Measurements from ENCODE around the gene RAET1L.
"Not testable (repeated sequence)": the region's sequence is repeated elsewhere in the genome, so short reads cannot be mapped to it uniquely, and the experiment has no call there.

Gene RAET1L

GRCh38 chr6:150015281-150016001 is 9.9 kb downstream of the RAET1L start:
- DNase-seq (ENCODE audit: low spot score), result not testable (repeated sequence)

GRCh38 chr6:150014623-150015280 is 10.6 kb downstream of the RAET1L start:
- not testable (repeated sequence) for DNase-seq (ENCODE audit: low spot score)

DNA sequence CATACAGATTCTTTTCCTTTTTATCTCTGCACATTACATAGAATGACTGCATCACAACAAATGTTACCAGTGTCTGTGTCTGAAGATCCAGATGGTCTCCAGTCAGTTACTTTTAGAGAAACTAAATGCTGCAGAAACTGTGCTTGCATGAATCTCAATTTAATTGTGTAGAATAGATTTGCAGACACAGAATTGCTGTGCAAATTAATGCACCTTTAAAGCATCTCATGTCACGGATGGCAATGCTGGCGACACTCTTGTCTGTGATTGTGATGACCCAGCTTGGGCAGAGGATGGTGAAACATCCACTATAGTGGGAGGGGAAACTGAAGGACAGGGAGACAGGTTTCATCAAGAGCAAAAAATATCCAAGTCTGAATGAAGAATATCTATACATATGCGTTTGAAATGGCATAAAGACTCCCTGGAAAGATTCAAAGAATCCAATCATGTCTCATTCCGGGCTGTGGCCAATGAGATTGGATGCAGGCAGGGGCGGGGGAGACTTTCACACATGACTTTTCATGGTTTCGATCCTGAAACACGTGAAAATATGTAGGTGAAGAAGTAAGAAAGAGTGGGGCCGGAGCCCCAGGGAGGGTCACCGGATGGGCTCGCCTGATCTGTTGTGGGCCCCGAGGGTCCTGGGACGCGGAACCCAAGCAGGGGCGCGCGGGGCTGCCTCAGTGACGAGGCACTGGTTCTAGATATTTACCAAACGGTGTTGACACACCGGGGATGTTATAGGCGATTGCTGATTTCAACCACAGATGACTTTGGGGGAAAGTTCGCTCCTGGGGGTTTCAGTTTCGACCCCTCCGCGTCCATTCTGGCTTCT is 11.3 kb downstream of the RAET1L start:
- not testable (repeated sequence) for DNase-seq (ENCODE audit: low spot score)

DNA sequence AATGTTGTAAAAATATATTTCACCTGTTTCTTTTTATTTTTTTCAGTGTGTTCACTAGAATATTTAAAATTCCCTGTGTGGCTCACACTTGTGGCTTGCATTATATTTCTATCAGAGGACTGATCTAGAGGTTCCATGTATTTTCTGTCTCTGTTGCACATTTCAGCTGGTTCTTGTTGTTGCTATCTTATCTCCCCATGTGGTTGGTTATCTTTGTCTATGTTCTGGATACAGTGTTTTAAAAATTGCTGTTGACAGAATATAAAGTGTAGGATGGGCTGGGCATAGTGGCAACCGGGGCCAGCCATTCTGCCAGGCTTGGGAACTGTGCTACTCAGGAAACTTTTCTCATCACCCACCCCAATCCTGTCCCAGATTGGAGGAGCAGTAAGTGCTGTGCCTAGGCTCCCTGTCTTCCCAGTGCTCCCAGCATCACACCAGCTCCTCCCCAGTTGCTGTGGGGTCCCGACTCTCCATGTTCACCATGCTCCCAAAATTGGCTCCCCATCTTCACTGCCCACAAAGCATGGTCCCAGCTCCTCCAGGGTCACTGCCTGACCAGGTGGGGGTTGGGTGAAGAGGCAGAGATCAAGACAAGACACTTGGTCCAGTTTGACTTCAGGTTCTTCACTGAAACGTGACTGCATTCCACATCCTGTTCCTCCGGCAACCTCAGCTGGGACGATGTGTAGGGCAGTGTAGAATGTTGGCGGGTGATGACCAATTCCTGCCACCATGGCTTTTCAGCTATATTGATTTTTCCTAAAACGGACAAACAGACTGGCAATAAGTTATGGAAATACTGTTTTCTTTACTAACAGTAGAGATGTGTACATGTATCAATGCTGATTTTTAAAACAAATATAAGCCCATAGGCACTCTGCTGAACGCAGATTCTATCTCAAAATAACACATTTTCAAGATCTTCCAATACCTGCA is 12.2 kb downstream of the RAET1L start:
- not testable (repeated sequence) for DNase-seq (ENCODE audit: low spot score)

- no peak for DNase-seq (ENCODE audit: low spot score)
Observed at GRCh38 chr6:150008588-150008987, 16.7 kb downstream of the RAET1L start.

GRCh38 chr6:150006961-150007464 is 18.3 kb downstream of the RAET1L start:
- peak; percentile 32 for DNase-seq (ENCODE audit: low spot score)

DNA sequence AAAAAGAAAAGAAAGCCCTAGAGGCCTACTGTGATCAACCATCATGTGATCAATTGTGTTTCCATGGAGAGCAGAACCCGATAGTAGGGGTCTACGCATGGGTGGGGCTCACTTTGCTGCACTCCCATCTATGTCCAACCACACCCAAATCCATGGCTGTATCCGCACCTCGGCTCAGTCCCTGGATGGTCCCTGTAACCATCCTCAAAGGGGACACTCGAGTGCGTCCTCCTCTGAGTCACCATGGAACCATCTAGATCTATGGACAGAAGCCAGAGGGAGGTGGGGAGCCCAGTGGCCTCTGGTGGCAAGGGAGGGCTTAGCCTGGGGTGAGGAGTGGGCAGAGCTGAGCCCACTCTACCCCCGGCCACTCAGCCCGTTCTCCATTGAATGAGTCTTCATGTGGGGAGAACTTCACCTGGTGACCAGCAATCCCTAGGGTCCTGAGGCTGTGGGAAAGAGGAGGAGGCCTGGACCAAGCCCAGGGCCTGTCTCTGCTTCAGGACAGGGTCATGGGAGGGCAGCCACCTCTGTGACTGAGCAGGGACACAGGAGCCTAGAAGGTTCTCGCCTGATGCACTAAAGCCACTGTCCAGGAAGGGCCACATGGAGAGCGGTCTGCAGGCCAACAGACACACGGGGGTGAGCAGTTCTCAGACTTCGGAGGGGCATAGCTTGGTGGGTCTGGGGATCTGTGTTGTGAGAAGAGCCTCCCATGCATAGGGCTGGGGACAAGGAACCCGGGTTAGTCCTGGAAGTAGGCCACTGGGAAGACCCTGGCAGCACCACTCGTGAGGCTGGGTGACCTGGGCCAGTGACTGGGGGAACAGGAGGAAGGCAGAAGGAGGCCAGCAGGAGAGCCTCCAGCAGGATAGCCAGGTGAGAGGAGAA is 19.3 kb downstream of the RAET1L start:
- DNase-seq (ENCODE audit: low spot score), result no peak

DNA sequence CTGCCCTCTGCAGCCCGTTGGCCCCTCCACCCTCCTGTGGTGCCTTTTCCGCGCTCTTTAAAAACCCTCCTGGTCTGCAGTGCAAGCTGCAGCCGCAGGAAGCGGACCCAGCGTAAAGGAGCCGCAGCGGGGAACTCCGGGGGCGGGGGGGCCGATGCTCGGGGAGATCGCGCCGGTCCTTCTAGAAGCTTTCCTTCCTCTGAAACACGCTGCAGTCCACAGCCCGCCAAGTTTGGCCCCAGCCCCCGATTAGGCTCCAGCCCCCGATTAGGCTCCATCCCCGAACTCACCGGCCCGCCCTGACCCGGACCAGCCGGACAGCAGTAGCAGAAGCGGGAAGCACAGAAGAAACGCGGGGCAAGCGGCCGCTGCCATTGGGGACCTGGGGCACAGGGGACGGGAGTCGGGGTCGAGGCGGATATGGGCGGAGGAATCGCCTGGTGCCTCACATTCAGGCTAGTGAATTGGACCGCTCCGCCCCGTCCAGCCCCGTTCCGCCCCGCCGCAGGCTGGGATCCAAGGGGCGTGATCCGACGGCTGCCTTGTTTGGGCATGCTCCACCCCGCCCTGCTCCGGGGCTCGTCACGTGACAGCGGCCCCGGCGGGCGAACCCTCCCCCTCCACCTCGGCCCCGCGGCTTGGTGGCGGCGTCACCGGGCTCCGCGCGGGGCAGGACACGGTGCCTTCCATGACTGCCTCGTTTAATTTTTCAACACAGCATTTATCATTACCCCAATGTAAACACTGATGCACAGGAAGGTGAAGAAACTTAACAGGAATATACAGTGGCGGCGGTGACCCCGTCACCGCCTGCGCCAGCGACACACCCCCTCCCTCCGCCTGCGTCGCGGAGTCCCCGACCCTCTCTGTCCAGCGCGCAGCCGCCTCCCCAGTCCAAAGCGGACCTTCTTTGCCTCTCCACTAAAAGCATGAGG is 20.3 kb downstream of the RAET1L start:
- peak; percentile 89 for DNase-seq (ENCODE audit: low spot score)

DNA sequence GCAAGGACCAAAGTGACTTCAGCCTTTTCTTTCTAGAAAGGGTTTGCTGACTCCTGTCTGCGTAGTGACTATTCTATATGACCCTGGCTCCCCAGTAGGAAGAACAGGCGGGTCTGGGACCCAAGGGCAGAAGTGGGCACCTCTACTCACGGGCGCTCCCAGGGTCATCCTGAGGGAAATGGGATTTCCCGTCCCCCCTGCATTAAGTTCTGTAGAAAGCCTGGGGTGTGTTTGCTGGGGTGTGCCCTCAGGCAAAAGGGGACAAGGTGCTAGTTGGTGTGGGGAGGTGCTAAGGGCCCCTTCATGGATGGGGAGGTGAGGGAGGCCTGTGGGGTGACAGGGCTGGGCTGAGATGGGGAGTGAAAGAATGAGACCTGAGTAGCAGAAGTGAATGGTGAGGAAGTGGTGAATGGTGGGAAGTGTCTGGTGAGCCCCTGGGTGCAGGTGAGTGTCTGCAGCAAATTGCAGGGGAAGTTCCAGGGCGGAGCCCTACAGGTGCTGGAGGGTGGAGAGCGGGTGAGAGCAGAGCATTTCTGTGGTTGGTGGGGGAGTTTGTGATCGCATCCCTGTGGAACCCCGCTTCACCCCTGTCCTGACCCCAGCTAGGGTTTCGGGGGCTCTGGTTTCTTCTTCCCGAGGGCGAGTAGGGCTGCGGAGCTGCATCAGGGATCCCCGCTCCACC is 21.1 kb downstream of the RAET1L start:
- DNase-seq (ENCODE audit: low spot score), result peak; percentile 66

- DNase-seq (ENCODE audit: low spot score), result not testable (repeated sequence)
Observed at GRCh38 chr6:150003599-150003998, 21.7 kb downstream of the RAET1L start.

DNA sequence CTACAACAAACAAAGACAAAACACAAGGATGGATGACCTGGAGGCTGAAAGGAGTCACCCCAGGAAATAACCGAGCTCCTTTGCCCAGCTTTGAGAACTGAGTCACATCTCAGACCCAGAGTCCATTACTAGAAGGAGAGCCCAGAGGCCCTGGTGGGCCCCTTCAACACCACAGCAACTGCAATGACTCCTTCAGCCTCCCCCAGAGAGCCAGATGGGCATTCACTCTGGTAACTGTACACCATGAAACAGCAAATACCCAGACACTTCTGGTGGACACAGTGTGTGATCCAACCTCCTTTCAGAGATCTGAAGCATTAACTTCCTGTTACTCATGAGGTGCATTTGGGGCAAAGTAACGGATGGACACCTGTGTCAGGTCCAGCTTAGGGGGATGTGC is 22.6 kb downstream of the RAET1L start:
- DNase-seq (ENCODE audit: low spot score), result no peak

GRCh38 chr6:150001295-150002008 is 23.9 kb downstream of the RAET1L start:
- DNase-seq (ENCODE audit: low spot score), result no peak

GRCh38 chr6:149999636-150000035 is 25.7 kb downstream of the RAET1L start:
- DNase-seq (ENCODE audit: low spot score), result no peak

DNA sequence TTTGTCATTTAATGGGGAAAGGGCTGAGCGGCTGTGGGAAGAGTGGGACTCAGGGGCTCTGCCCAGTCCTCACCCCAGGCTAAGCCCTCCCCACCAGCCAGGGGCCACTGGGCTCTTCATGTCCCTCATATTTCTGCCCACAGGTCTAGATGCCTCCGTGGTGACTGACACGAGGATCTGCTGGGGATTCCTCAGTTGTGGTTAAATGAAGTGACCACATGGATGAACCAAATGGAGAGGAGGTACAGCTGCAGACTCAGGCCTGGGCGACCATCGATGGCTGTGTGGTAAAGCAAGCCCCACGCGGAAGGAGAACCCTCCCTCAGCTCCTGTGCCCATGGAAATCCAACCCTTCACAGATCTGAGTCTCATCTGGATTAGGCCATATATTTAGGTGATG is 29.4 kb downstream of the RAET1L start:
- no peak for DNase-seq (ENCODE audit: low spot score)

GRCh38 chr6:149995235-149995750 is 30.0 kb downstream of the RAET1L start:
- DNase-seq (ENCODE audit: low spot score), result no peak

- no peak for DNase-seq (ENCODE audit: low spot score)
Observed at GRCh38 chr6:149991838-149992237, 33.5 kb downstream of the RAET1L start.

GRCh38 chr6:149991472-149991795 is 33.9 kb downstream of the RAET1L start:
- not testable (repeated sequence) for DNase-seq (ENCODE audit: low spot score)

Measured in CD4-positive, alpha-beta T cell treated with Interleukin-6 at 100 ng/mL for 8 hours (primary cell).